IMR-90 (cell line): ENCODE results near the gene LGI2. TPM values are rescaled to one million over a fixed set of nuclear protein-coding genes. Genes with fewer than 3 reads are reported as not detected.
A peak's percentile ranks its signal among the peaks of the same experiment; 100 is the strongest.

Source experiments
- ATAC-seq: fragments of 200-7000 bp; cut with Tn5 transposase; 2 replicates; pipeline ENCODE4 v1.9.1; 2020; ENCODE audit warnings: low read depth, mild to moderate bottlenecking, moderate library complexity
- BruUV-seq: library from RNA; stranded (reverse); fragments of 400-500 nt; replicated peaks from 2 replicates; lab custom pipeline; 2021; lab: Mats Ljungman, UMichigan
- CTCF ChIA-PET: fragments of 300-600 bp; formaldehyde crosslinking; extraction: SDS; loops from one replicate; lab custom pipeline; 2021; ENCODE audit warnings: antibody characterized with exemption; lab: Yijun Ruan, JAX
- POLR2A ChIA-PET: fragments of 300-600 bp; sonication (Branson Sonifier 250); formaldehyde crosslinking; loops from one replicate; lab custom pipeline; 2022; ENCODE audit warnings: antibody characterized with exemption; ENCODE audit not compliant: unreplicated experiment; lab: Charles Lee
- DNase-seq: peaks from one replicate; pipeline ENCODE4 v3.0.0; 2013
- H2AFZ ChIP-seq: replicated peaks from 2 replicates; pipeline ENCODE3; 2013; ENCODE audit warnings: low read length, mild to moderate bottlenecking; ENCODE audit not compliant: poor library complexity
- H2AK5ac ChIP-seq: 2 replicates; pipeline ENCODE4 v1.6.1; 2013; ENCODE audit warnings: low read depth, low read length, inconsistent platforms
- H2AK9ac ChIP-seq: replicated peaks from 2 replicates; pipeline ENCODE3; 2013; ENCODE audit warnings: mild to moderate bottlenecking, low read depth, low read length, moderate library complexity; ENCODE audit not compliant: poor library complexity
- H2BK120ac ChIP-seq: 2 replicates; pipeline ENCODE4 v1.6.1; 2013; ENCODE audit warnings: low read depth, low read length, inconsistent platforms
- H2BK15ac ChIP-seq: 3 replicates; pipeline ENCODE4 v1.6.1; 2013; ENCODE audit warnings: low read depth, low read length, inconsistent platforms
- H2BK20ac ChIP-seq: 2 replicates; pipeline ENCODE4 v1.6.1; 2013; ENCODE audit warnings: low read depth, mild to moderate bottlenecking, inconsistent platforms, low read length, moderate library complexity
- H2BK5ac ChIP-seq: 2 replicates; pipeline ENCODE4 v1.6.1; 2013; ENCODE audit warnings: mild to moderate bottlenecking, low read depth, low read length, inconsistent platforms; ENCODE audit not compliant: poor library complexity, severe bottlenecking
- H3K14ac ChIP-seq: replicated peaks from 2 replicates; pipeline ENCODE4 v1.6.1; 2013; ENCODE audit warnings: low read depth, low read length, inconsistent platforms
- H3K18ac ChIP-seq: 2 replicates; pipeline ENCODE4 v1.6.1; 2013; ENCODE audit warnings: low read depth, low read length, control low read depth
- H3K23ac ChIP-seq: 2 replicates; pipeline ENCODE4 v1.6.1; 2013; ENCODE audit warnings: low read depth, low read length, inconsistent platforms
- H3K27ac ChIP-seq: 2 replicates; pipeline ENCODE4 v1.5.1; 2013; ENCODE audit warnings: mild to moderate bottlenecking, control low read depth, low read length; ENCODE audit not compliant: insufficient read depth
- H3K27me3 ChIP-seq: 2 replicates; pipeline ENCODE4 v1.6.1; 2013; ENCODE audit warnings: low read length; ENCODE audit not compliant: control insufficient read depth, insufficient read depth
- H3K36me3 ChIP-seq: 2 replicates; pipeline ENCODE4 v1.6.1; 2013; ENCODE audit warnings: low read length, mixed read lengths; ENCODE audit not compliant: control insufficient read depth, insufficient read depth
- H3K4ac ChIP-seq: 2 replicates; pipeline ENCODE4 v1.6.1; 2013; ENCODE audit warnings: low read depth, low read length, inconsistent platforms
- H3K4me1 ChIP-seq: 2 replicates; pipeline ENCODE4 v1.6.1; 2013; ENCODE audit warnings: low read length, mixed read lengths; ENCODE audit not compliant: control insufficient read depth, insufficient read depth
- H3K4me2 ChIP-seq: 2 replicates; pipeline ENCODE4 v1.6.1; 2013; ENCODE audit warnings: low read depth, mild to moderate bottlenecking, control low read depth, low read length, moderate library complexity
- H3K4me3 ChIP-seq: 2 replicates; pipeline ENCODE4 v1.5.1; 2013; ENCODE audit warnings: low read depth, mild to moderate bottlenecking, control low read depth, low read length, moderate library complexity; ENCODE audit not compliant: insufficient read depth
- H3K56ac ChIP-seq: 2 replicates; pipeline ENCODE4 v1.6.1; 2013; ENCODE audit warnings: low read length, inconsistent platforms; ENCODE audit not compliant: insufficient read depth; ENCODE audit errors: extremely low read depth
- H3K79me1 ChIP-seq, 2 experiments: 2 replicates each; pipeline ENCODE4 v1.6.1; 2013; ENCODE audit warnings: low read length in 2 of 2, inconsistent platforms in 1 of 2, low read depth in 1 of 2
- H3K9ac ChIP-seq: 2 replicates; pipeline ENCODE4 v1.6.1; 2013; ENCODE audit warnings: low read depth, low read length, control low read depth
- H3K9me1 ChIP-seq: 2 replicates; pipeline ENCODE4 v1.6.1; 2013; ENCODE audit warnings: low read length, inconsistent platforms; ENCODE audit not compliant: insufficient read depth
- H3K9me3 ChIP-seq: 2 replicates; pipeline ENCODE4 v1.6.1; 2013; ENCODE audit warnings: low read length; ENCODE audit not compliant: control insufficient read depth, insufficient read depth
- H4K20me1 ChIP-seq: 2 replicates; pipeline ENCODE4 v1.6.1; 2013; ENCODE audit warnings: low read length, inconsistent platforms; ENCODE audit not compliant: insufficient read depth
- H4K5ac ChIP-seq: 2 replicates; pipeline ENCODE4 v1.6.1; 2013; ENCODE audit warnings: mild to moderate bottlenecking, low read depth, low read length, control low read depth
- H4K8ac ChIP-seq, 2 experiments: 2 replicates each; pipeline ENCODE4 v1.6.1; 2013; ENCODE audit warnings: low read depth in 2 of 2, low read length in 2 of 2, control low read depth in 1 of 2, inconsistent platforms in 1 of 2
- H4K91ac ChIP-seq: 2 replicates; pipeline ENCODE4 v1.6.1; 2013; ENCODE audit warnings: low read depth, low read length, inconsistent platforms; ENCODE audit not compliant: insufficient read depth
- POLR2A ChIP-seq: IDR thresholded peaks from 2 replicates; pipeline ENCODE4 v1.6.1; 2012; ENCODE audit warnings: mild to moderate bottlenecking, low read depth, low read length
- RAD21 ChIP-seq: IDR thresholded peaks from 2 replicates; pipeline ENCODE4 v1.6.1; 2012; ENCODE audit warnings: low read length, improper control_type of control experiment
- WGBS, 2 experiments: methylation state at CpG; one replicate each; pipeline versions ENCODE4 v1.1.5 to v1.1.7; 2013; ENCODE audit warnings: missing lambda C conversion rate in 2 of 2; ENCODE audit not compliant: insufficient read length in 1 of 2; ENCODE audit errors: extremely low coverage in 2 of 2; 5-methylcytosine and 5-hydroxymethylcytosine counted together
- dilution Hi-C: fragments of 300-500 bp; cut with HindIII; formaldehyde crosslinking; loops from one replicate; pipeline ENCODE4 v1.14.3; 2018; ENCODE audit warnings: low sequenced_read_pairs; ENCODE audit not compliant: unreplicated experiment
- in situ Hi-C: fragments of 300-500 bp; cut with MboI; formaldehyde crosslinking; loops from 3 replicates; pipeline ENCODE4 v1.14.3; 2019; ENCODE audit warnings: low sequenced_read_pairs, inconsistent platforms, mixed read lengths
- intact Hi-C: fragments of 100-400 bp; cut with micrococcal nuclease; formaldehyde crosslinking; loops from 2 replicates; pipeline ENCODE4 v1.10.0; 2022
- polyA plus RNA-seq, 3 experiments: library from polyadenylated mRNA; depleted of rRNA; stranded (reverse); fragments of >200 nt; gene quantifications; 2 replicates each; pipeline ENCODE4 v1.2.3, GENCODE V29; 2012; ENCODE audit warnings: low replicate concordance in 1 of 3
- total RNA-seq: library from RNA; depleted of rRNA; stranded (reverse); fragments of >200 nt; gene quantifications from 2 replicates; pipeline ENCODE4 v1.2.3, GENCODE V29; 2012
- TF ChIP-seq, protein P1 (sequence below): fragments of 150-350 bp; IDR thresholded peaks from 2 replicates; pipeline ENCODE4 v1.6.1; 2017; ENCODE audit warnings: mild to moderate bottlenecking, antibody characterized with exemption, low read length, low read depth

LGI2 gene
- total and polyA plus RNA-seq, 2 of the 4 experiments (the other 2 are of a cell fraction), result not detected

DNA sequence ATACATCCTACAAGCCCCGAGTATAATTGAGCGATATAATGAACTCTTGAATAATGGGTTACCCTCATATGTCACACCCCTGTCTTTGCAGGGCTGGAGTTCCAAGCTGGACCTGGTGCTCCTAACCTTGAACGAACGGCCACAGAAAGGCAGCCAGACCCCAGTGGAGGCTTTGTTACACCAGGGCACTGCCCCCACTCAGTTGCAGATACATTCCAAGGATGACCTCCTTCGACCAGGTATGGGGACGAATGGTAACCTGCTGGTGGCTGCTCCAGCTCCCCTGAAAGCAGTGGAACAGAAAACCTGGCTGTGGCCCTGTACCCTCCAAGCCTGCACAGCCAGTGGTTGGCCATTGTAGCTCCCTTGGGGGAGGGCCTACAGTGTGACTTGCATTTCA lies 61.3 kb downstream of the LGI2 start:
- in situ Hi-C loops (no loop called here), intact Hi-C loops (no loop called here), dilution Hi-C loops (no loop called here)
- H4K20me1 ChIP-seq, result no peaks in the 10 kb centered on the region
- H2BK5ac ChIP-seq, result no peak overlapping the region
- H3K27ac ChIP-seq, result no peak overlapping the region
- H2BK15ac ChIP-seq, result no peak overlapping the region
- peak overlapping the region; percentile 32 for H2AFZ ChIP-seq
- H2AK5ac ChIP-seq, result no peak overlapping the region
- no peaks in the 10 kb centered on the region for H3K9me3 ChIP-seq
- no peak overlapping the region for H4K8ac ChIP-seq
- ChIA-PET POLR2A (no interaction called here), CTCF (no interaction called here)
- H3K9ac ChIP-seq, result no peak overlapping the region
- no peak overlapping the region for H3K4me3 ChIP-seq
- ATAC-seq, result no peak
- no peak overlapping the region for H4K91ac ChIP-seq
- DNase-seq, result no peak
- H3K79me1 ChIP-seq, result no peaks in the 10 kb centered on the region
- no peaks in the 10 kb centered on the region for H3K4me1 ChIP-seq
- H2BK20ac ChIP-seq, result no peak overlapping the region
- no CpG with 5 or more reads among the region's 6 CpGs for WGBS, 2 experiments
- H3K56ac ChIP-seq, result no peak overlapping the region
- H2AK9ac ChIP-seq, result no peak overlapping the region
- peaks cover 5% of the 10 kb centered on the region for H3K27me3 ChIP-seq
- TF ChIP-seq RAD21, result no peak
- TF ChIP-seq, protein P1, sequence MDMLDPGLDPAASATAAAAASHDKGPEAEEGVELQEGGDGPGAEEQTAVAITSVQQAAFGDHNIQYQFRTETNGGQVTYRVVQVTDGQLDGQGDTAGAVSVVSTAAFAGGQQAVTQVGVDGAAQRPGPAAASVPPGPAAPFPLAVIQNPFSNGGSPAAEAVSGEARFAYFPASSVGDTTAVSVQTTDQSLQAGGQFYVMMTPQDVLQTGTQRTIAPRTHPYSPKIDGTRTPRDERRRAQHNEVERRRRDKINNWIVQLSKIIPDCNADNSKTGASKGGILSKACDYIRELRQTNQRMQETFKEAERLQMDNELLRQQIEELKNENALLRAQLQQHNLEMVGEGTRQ, result no peak
- no peak for TF ChIP-seq POLR2A
- no peak overlapping the region for H4K5ac ChIP-seq
- no peaks in the 10 kb centered on the region for H3K9me1 ChIP-seq
- no peak overlapping the region for H3K18ac ChIP-seq
- H2BK120ac ChIP-seq, result no peak overlapping the region
- BruUV-seq, result no TSS peak
- H3K23ac ChIP-seq, result no peak overlapping the region
- no peak overlapping the region for H3K4ac ChIP-seq
- no peak overlapping the region for H3K14ac ChIP-seq
- H3K4me2 ChIP-seq, result no peak overlapping the region
- H3K36me3 ChIP-seq, result no peaks in the 10 kb centered on the region
